Endodermal cell (in vitro differentiated cells): ENCODE data around the gene SUMO3. TPM values are rescaled to one million over a fixed set of nuclear protein-coding genes. Genes with fewer than 3 reads are reported as not detected.

ENCODE experiments used
- DNase-seq: peaks from one replicate; pipeline ENCODE4 v3.0.0-alpha.2; 2017
- H3K27ac ChIP-seq: 2 replicates; pipeline ENCODE4 v1.5.1; 2013; ENCODE audit warnings: mild to moderate bottlenecking, low read depth, low read length, moderate library complexity
- H3K27me3 ChIP-seq: 2 replicates; pipeline ENCODE4 v1.6.1; 2013; ENCODE audit warnings: mild to moderate bottlenecking, low read length, moderate library complexity; ENCODE audit not compliant: insufficient read depth, control insufficient read depth, poor library complexity, severe bottlenecking
- H3K36me3 ChIP-seq: 2 replicates; pipeline ENCODE4 v1.7.0; 2013; ENCODE audit warnings: mild to moderate bottlenecking, low read length, moderate library complexity; ENCODE audit not compliant: control insufficient read depth, insufficient read depth
- H3K4me1 ChIP-seq: one replicate; pipeline ENCODE4 v1.7.0; 2013; ENCODE audit warnings: low read length; ENCODE audit not compliant: control insufficient read depth, insufficient read depth
- H3K4me3 ChIP-seq: 2 replicates; pipeline ENCODE4 v1.5.1; 2013; ENCODE audit warnings: mild to moderate bottlenecking, low read length, moderate library complexity
- H3K9ac ChIP-seq: 2 replicates; pipeline ENCODE4 v1.6.1; 2013; ENCODE audit warnings: mild to moderate bottlenecking, low read length, moderate library complexity; ENCODE audit not compliant: poor library complexity, severe bottlenecking; ENCODE audit errors: extremely low read depth
- H3K9me3 ChIP-seq: 2 replicates; pipeline ENCODE4 v1.6.1; 2013; ENCODE audit warnings: mild to moderate bottlenecking, low read length, moderate library complexity; ENCODE audit not compliant: control insufficient read depth
- H3K27ac Mint-ChIP-seq: 2 replicates; pipeline ENCODE4 v1.8.0; 2020; ENCODE audit warnings: mixed read lengths
- H3K27me3 Mint-ChIP-seq: 2 replicates; pipeline ENCODE4 v1.8.0; 2021; ENCODE audit warnings: mild to moderate bottlenecking, mixed read lengths; ENCODE audit not compliant: insufficient read depth
- H3K36me3 Mint-ChIP-seq: 2 replicates; pipeline ENCODE4 v1.8.0; 2020; ENCODE audit warnings: low read depth, mixed read lengths
- H3K4me1 Mint-ChIP-seq: 2 replicates; pipeline ENCODE4 v1.8.0; 2020; ENCODE audit warnings: mixed read lengths
- H3K4me3 Mint-ChIP-seq: 2 replicates; pipeline ENCODE4 v1.8.0; 2020; ENCODE audit warnings: mild to moderate bottlenecking, moderate library complexity, mixed read lengths
- H3K9me3 Mint-ChIP-seq: 2 replicates; pipeline ENCODE4 v1.8.0; 2020; ENCODE audit warnings: mild to moderate bottlenecking, mixed read lengths
- CTCF ChIP-seq: fragments of 200-600 bp; sonication (generic); conservative IDR thresholded peaks from 2 replicates; pipeline ENCODE4 v1.5.0; 2021; ENCODE audit warnings: antibody characterized with exemption, mild to moderate bottlenecking
- WGBS, 2 experiments: methylation state at CpG; one replicate each; pipeline versions ENCODE4 v1.1.5 to v1.1.7; 2013; ENCODE audit warnings: missing lambda C conversion rate in 2 of 2, mixed read lengths in 1 of 2; ENCODE audit not compliant: insufficient coverage in 1 of 2, insufficient read length in 1 of 2; 5-methylcytosine and 5-hydroxymethylcytosine counted together
- total RNA-seq, 2 donors: library from RNA; stranded (reverse); fragmentation: NEBNext Ultra II Directional in 1 of 2; extraction: Animal tissue kit (Norgen Biotek cat#: 25700) in 1 of 2; gene quantifications; 2 replicates in 1 of 2; 3 replicates in 1 of 2; pipeline ENCODE4 v1.2.1, GENCODE V29; 2021

The SUMO3 gene
- total RNA-seq, 2 donors from 2014 or later, result 79.5 to 96.4 TPM

- no peaks in the 10 kb centered on the region for H3K9me3 ChIP-seq
- no peak for DNase-seq
- WGBS, 2 experiments, result 89 to 94% methylated on average over 8 to 13 of the region's 13 CpGs
- H3K9me3 Mint-ChIP-seq, result no peaks in the 10 kb centered on the region
- no peak overlapping the region for H3K27ac Mint-ChIP-seq
- no peak overlapping the region for H3K4me3 Mint-ChIP-seq
- no peaks in the 10 kb centered on the region for H3K4me1 ChIP-seq
- no peaks in the 10 kb centered on the region for H3K36me3 ChIP-seq
- H3K36me3 Mint-ChIP-seq, result no peaks in the 10 kb centered on the region
- H3K27me3 Mint-ChIP-seq, result no peaks in the 10 kb centered on the region
- TF ChIP-seq CTCF, result no peak
- no peaks in the 10 kb centered on the region for H3K27me3 ChIP-seq
- no peak overlapping the region for H3K9ac ChIP-seq
- H3K27ac ChIP-seq, result no peak overlapping the region
- no peak overlapping the region for H3K4me3 ChIP-seq
- peaks cover 2% of the 10 kb centered on the region for H3K4me1 Mint-ChIP-seq
These were observed 19.7 kb upstream of the SUMO3 start for GRCh38 chr21:44837537-44837936.

GRCh38 chr21:44836666-44837471 is 19.0 kb upstream of the SUMO3 start:
- Histone ChIP-seq H3K9me3 (no peaks in the 10 kb centered on the region), H3K27ac (no peak overlapping the region), H3K36me3 (no peaks in the 10 kb centered on the region), H3K4me3 (no peak overlapping the region), H3K9ac (no peak overlapping the region), H3K4me1 (no peaks in the 10 kb centered on the region), H3K27me3 (no peaks in the 10 kb centered on the region)
- DNase-seq, result peak; percentile 72
- no peaks in the 10 kb centered on the region for H3K36me3 Mint-ChIP-seq
- H3K9me3 Mint-ChIP-seq, result no peaks in the 10 kb centered on the region
- 87 to 92% methylated on average over 19 to 37 of the region's 37 CpGs for WGBS, 2 experiments
- H3K4me3 Mint-ChIP-seq, result no peak overlapping the region
- no peak overlapping the region for H3K27ac Mint-ChIP-seq
- H3K4me1 Mint-ChIP-seq, result peaks cover 2% of the 10 kb centered on the region
- TF ChIP-seq CTCF, result peak; percentile 19
- H3K27me3 Mint-ChIP-seq, result no peaks in the 10 kb centered on the region

GRCh38 chr21:44836349-44836665 is 18.4 kb upstream of the SUMO3 start:
- H3K36me3 Mint-ChIP-seq, result no peaks in the 10 kb centered on the region
- H3K4me3 Mint-ChIP-seq, result no peak overlapping the region
- H3K4me3 ChIP-seq, result no peak overlapping the region
- 88 to 90% methylated on average over 3 of the region's 3 CpGs for WGBS, 2 experiments
- no peak overlapping the region for H3K27ac ChIP-seq
- no peak overlapping the region for H3K9ac ChIP-seq
- no peaks in the 10 kb centered on the region for H3K4me1 ChIP-seq
- no peaks in the 10 kb centered on the region for H3K27me3 Mint-ChIP-seq
- peaks cover 2% of the 10 kb centered on the region for H3K4me1 Mint-ChIP-seq
- H3K9me3 Mint-ChIP-seq, result no peaks in the 10 kb centered on the region
- no peaks in the 10 kb centered on the region for H3K27me3 ChIP-seq
- no peak for DNase-seq
- no peaks in the 10 kb centered on the region for H3K9me3 ChIP-seq
- H3K27ac Mint-ChIP-seq, result no peak overlapping the region
- TF ChIP-seq CTCF, result no peak
- no peaks in the 10 kb centered on the region for H3K36me3 ChIP-seq
